Measurements from ENCODE around the gene SCAMP5.

The SCAMP5 gene

GRCh38 chr15:74978077-74978476 is 17.3 kb upstream of the SCAMP5 start:
- no peak for DNase-seq

GRCh38 chr15:74978503-74978902 is 16.9 kb upstream of the SCAMP5 start:
- no peak for DNase-seq

GRCh38 chr15:74982183-74982582 is 13.2 kb upstream of the SCAMP5 start:
- no peak for DNase-seq

- no peak for DNase-seq
Measured at GRCh38 chr15:74983725-74984231, 11.6 kb upstream of the SCAMP5 start.

GRCh38 chr15:74988007-74988800 is 7.2 kb upstream of the SCAMP5 start:
- DNase-seq = peak; percentile 25

- no peak for DNase-seq
Measured at GRCh38 chr15:74989527-74989926, 5.8 kb upstream of the SCAMP5 start.

GRCh38 chr15:74992619-74993018 is 2.7 kb upstream of the SCAMP5 start:
- DNase-seq = no peak

GRCh38 chr15:74994236-74994635 is 1.1 kb upstream of the SCAMP5 start:
- DNase-seq = no peak

GRCh38 chr15:74994685-74995084 is 678 bp upstream of the SCAMP5 start:
- no peak for DNase-seq

- peak; percentile 50 for DNase-seq
Measured at GRCh38 chr15:74995779-74996765, 709 bp downstream of the SCAMP5 start.

GRCh38 chr15:74997141-74997540 is 1.8 kb downstream of the SCAMP5 start:
- no peak for DNase-seq

- no peak for DNase-seq
Measured at GRCh38 chr15:74997543-74997942, 2.2 kb downstream of the SCAMP5 start.

GRCh38 chr15:75001310-75001709 is 5.9 kb downstream of the SCAMP5 start:
- no peak for DNase-seq

GRCh38 chr15:75002398-75002797 is 7.0 kb downstream of the SCAMP5 start:
- no peak for DNase-seq

- DNase-seq = no peak
Measured at GRCh38 chr15:75007216-75007615, 11.9 kb downstream of the SCAMP5 start.

GRCh38 chr15:75008221-75008625 is 12.9 kb downstream of the SCAMP5 start:
- DNase-seq = no peak

- DNase-seq = no peak
Measured at GRCh38 chr15:75008629-75009326, 13.4 kb downstream of the SCAMP5 start.

GRCh38 chr15:75016431-75016830 is 21.1 kb downstream of the SCAMP5 start:
- DNase-seq = no peak

GRCh38 chr15:75019916-75020315 is 24.6 kb downstream of the SCAMP5 start:
- no peak for DNase-seq

GRCh38 chr15:75021341-75021740 is 26.0 kb downstream of the SCAMP5 start:
- no peak for DNase-seq

- no peak for DNase-seq
Measured at GRCh38 chr15:75022783-75023180, 27.4 kb downstream of the SCAMP5 start.

- DNase-seq = peak; percentile 94
Measured at GRCh38 chr15:75023181-75023871, 28.0 kb downstream of the SCAMP5 start, which contains the start of gene PPCDC. Gene PPCDC (plus strand): TSS chr15:75023590. CDS start chr15:75028319, 4,729 bp downstream.
